IMR-90 (cell line): Measurements from ENCODE around the gene C2. TPM values are rescaled to one million over a fixed set of nuclear protein-coding genes. Genes with fewer than 3 reads are reported as not detected.

Source experiments
- ATAC-seq: fragments of 200-7000 bp; cut with Tn5 transposase; 2 replicates; pipeline ENCODE4 v1.9.1; 2020; ENCODE audit warnings: low read depth, mild to moderate bottlenecking, moderate library complexity
- BruUV-seq: library from RNA; stranded (reverse); fragments of 400-500 nt; replicated peaks from 2 replicates; lab custom pipeline; 2021; lab: Mats Ljungman, UMichigan
- CTCF ChIA-PET: fragments of 300-600 bp; formaldehyde crosslinking; extraction: SDS; loops from one replicate; lab custom pipeline; 2021; ENCODE audit warnings: antibody characterized with exemption; lab: Yijun Ruan, JAX
- POLR2A ChIA-PET: fragments of 300-600 bp; sonication (Branson Sonifier 250); formaldehyde crosslinking; loops from one replicate; lab custom pipeline; 2022; ENCODE audit warnings: antibody characterized with exemption; ENCODE audit not compliant: unreplicated experiment; lab: Charles Lee
- DNase-seq: peaks from one replicate; pipeline ENCODE4 v3.0.0; 2013
- H2AFZ ChIP-seq: replicated peaks from 2 replicates; pipeline ENCODE3; 2013; ENCODE audit warnings: low read length, mild to moderate bottlenecking; ENCODE audit not compliant: poor library complexity
- H2AK5ac ChIP-seq: 2 replicates; pipeline ENCODE4 v1.6.1; 2013; ENCODE audit warnings: low read depth, low read length, inconsistent platforms
- H2AK9ac ChIP-seq: replicated peaks from 2 replicates; pipeline ENCODE3; 2013; ENCODE audit warnings: mild to moderate bottlenecking, low read depth, low read length, moderate library complexity; ENCODE audit not compliant: poor library complexity
- H2BK120ac ChIP-seq: 2 replicates; pipeline ENCODE4 v1.6.1; 2013; ENCODE audit warnings: low read depth, low read length, inconsistent platforms
- H2BK15ac ChIP-seq: 3 replicates; pipeline ENCODE4 v1.6.1; 2013; ENCODE audit warnings: low read depth, low read length, inconsistent platforms
- H2BK20ac ChIP-seq: 2 replicates; pipeline ENCODE4 v1.6.1; 2013; ENCODE audit warnings: low read depth, mild to moderate bottlenecking, inconsistent platforms, low read length, moderate library complexity
- H2BK5ac ChIP-seq: 2 replicates; pipeline ENCODE4 v1.6.1; 2013; ENCODE audit warnings: mild to moderate bottlenecking, low read depth, low read length, inconsistent platforms; ENCODE audit not compliant: poor library complexity, severe bottlenecking
- H3K14ac ChIP-seq: replicated peaks from 2 replicates; pipeline ENCODE4 v1.6.1; 2013; ENCODE audit warnings: low read depth, low read length, inconsistent platforms
- H3K18ac ChIP-seq: 2 replicates; pipeline ENCODE4 v1.6.1; 2013; ENCODE audit warnings: low read depth, low read length, control low read depth
- H3K23ac ChIP-seq: 2 replicates; pipeline ENCODE4 v1.6.1; 2013; ENCODE audit warnings: low read depth, low read length, inconsistent platforms
- H3K27ac ChIP-seq: 2 replicates; pipeline ENCODE4 v1.5.1; 2013; ENCODE audit warnings: mild to moderate bottlenecking, control low read depth, low read length; ENCODE audit not compliant: insufficient read depth
- H3K27me3 ChIP-seq: 2 replicates; pipeline ENCODE4 v1.6.1; 2013; ENCODE audit warnings: low read length; ENCODE audit not compliant: control insufficient read depth, insufficient read depth
- H3K36me3 ChIP-seq: 2 replicates; pipeline ENCODE4 v1.6.1; 2013; ENCODE audit warnings: low read length, mixed read lengths; ENCODE audit not compliant: control insufficient read depth, insufficient read depth
- H3K4ac ChIP-seq: 2 replicates; pipeline ENCODE4 v1.6.1; 2013; ENCODE audit warnings: low read depth, low read length, inconsistent platforms
- H3K4me1 ChIP-seq: 2 replicates; pipeline ENCODE4 v1.6.1; 2013; ENCODE audit warnings: low read length, mixed read lengths; ENCODE audit not compliant: control insufficient read depth, insufficient read depth
- H3K4me2 ChIP-seq: 2 replicates; pipeline ENCODE4 v1.6.1; 2013; ENCODE audit warnings: low read depth, mild to moderate bottlenecking, control low read depth, low read length, moderate library complexity
- H3K4me3 ChIP-seq: 2 replicates; pipeline ENCODE4 v1.5.1; 2013; ENCODE audit warnings: low read depth, mild to moderate bottlenecking, control low read depth, low read length, moderate library complexity; ENCODE audit not compliant: insufficient read depth
- H3K56ac ChIP-seq: 2 replicates; pipeline ENCODE4 v1.6.1; 2013; ENCODE audit warnings: low read length, inconsistent platforms; ENCODE audit not compliant: insufficient read depth; ENCODE audit errors: extremely low read depth
- H3K79me1 ChIP-seq, 2 experiments: 2 replicates each; pipeline ENCODE4 v1.6.1; 2013; ENCODE audit warnings: low read length in 2 of 2, inconsistent platforms in 1 of 2, low read depth in 1 of 2
- H3K9ac ChIP-seq: 2 replicates; pipeline ENCODE4 v1.6.1; 2013; ENCODE audit warnings: low read depth, low read length, control low read depth
- H3K9me1 ChIP-seq: 2 replicates; pipeline ENCODE4 v1.6.1; 2013; ENCODE audit warnings: low read length, inconsistent platforms; ENCODE audit not compliant: insufficient read depth
- H3K9me3 ChIP-seq: 2 replicates; pipeline ENCODE4 v1.6.1; 2013; ENCODE audit warnings: low read length; ENCODE audit not compliant: control insufficient read depth, insufficient read depth
- H4K20me1 ChIP-seq: 2 replicates; pipeline ENCODE4 v1.6.1; 2013; ENCODE audit warnings: low read length, inconsistent platforms; ENCODE audit not compliant: insufficient read depth
- H4K5ac ChIP-seq: 2 replicates; pipeline ENCODE4 v1.6.1; 2013; ENCODE audit warnings: mild to moderate bottlenecking, low read depth, low read length, control low read depth
- H4K8ac ChIP-seq, 2 experiments: 2 replicates each; pipeline ENCODE4 v1.6.1; 2013; ENCODE audit warnings: low read depth in 2 of 2, low read length in 2 of 2, control low read depth in 1 of 2, inconsistent platforms in 1 of 2
- H4K91ac ChIP-seq: 2 replicates; pipeline ENCODE4 v1.6.1; 2013; ENCODE audit warnings: low read depth, low read length, inconsistent platforms; ENCODE audit not compliant: insufficient read depth
- FOS ChIP-seq: fragments of 150-350 bp; IDR thresholded peaks from 2 replicates; pipeline ENCODE4 v1.6.1; 2016; ENCODE audit warnings: low read depth, low read length
- WGBS, 2 experiments: methylation state at CpG; one replicate each; pipeline versions ENCODE4 v1.1.5 to v1.1.7; 2013; ENCODE audit warnings: missing lambda C conversion rate in 2 of 2; ENCODE audit not compliant: insufficient read length in 1 of 2; ENCODE audit errors: extremely low coverage in 2 of 2; 5-methylcytosine and 5-hydroxymethylcytosine counted together
- dilution Hi-C: fragments of 300-500 bp; cut with HindIII; formaldehyde crosslinking; loops from one replicate; pipeline ENCODE4 v1.14.3; 2018; ENCODE audit warnings: low sequenced_read_pairs; ENCODE audit not compliant: unreplicated experiment
- in situ Hi-C: fragments of 300-500 bp; cut with MboI; formaldehyde crosslinking; loops from 3 replicates; pipeline ENCODE4 v1.14.3; 2019; ENCODE audit warnings: low sequenced_read_pairs, inconsistent platforms, mixed read lengths
- intact Hi-C: fragments of 100-400 bp; cut with micrococcal nuclease; formaldehyde crosslinking; loops from 2 replicates; pipeline ENCODE4 v1.10.0; 2022
- polyA plus RNA-seq, 3 experiments: library from polyadenylated mRNA; depleted of rRNA; stranded (reverse); fragments of >200 nt; gene quantifications; 2 replicates each; pipeline ENCODE4 v1.2.3, GENCODE V29; 2012; ENCODE audit warnings: low replicate concordance in 1 of 3
- total RNA-seq: library from RNA; depleted of rRNA; stranded (reverse); fragments of >200 nt; gene quantifications from 2 replicates; pipeline ENCODE4 v1.2.3, GENCODE V29; 2012
- TF ChIP-seq, protein P1 (sequence below): fragments of 150-350 bp; IDR thresholded peaks from 2 replicates; pipeline ENCODE4 v1.6.1; 2016; ENCODE audit warnings: low read depth, mild to moderate bottlenecking, low read length, moderate library complexity, borderline replicate concordance

C2 gene
- total and polyA plus RNA-seq, 2 of the 4 experiments (the other 2 are of a cell fraction): 0.18 to 0.19 TPM

DNA sequence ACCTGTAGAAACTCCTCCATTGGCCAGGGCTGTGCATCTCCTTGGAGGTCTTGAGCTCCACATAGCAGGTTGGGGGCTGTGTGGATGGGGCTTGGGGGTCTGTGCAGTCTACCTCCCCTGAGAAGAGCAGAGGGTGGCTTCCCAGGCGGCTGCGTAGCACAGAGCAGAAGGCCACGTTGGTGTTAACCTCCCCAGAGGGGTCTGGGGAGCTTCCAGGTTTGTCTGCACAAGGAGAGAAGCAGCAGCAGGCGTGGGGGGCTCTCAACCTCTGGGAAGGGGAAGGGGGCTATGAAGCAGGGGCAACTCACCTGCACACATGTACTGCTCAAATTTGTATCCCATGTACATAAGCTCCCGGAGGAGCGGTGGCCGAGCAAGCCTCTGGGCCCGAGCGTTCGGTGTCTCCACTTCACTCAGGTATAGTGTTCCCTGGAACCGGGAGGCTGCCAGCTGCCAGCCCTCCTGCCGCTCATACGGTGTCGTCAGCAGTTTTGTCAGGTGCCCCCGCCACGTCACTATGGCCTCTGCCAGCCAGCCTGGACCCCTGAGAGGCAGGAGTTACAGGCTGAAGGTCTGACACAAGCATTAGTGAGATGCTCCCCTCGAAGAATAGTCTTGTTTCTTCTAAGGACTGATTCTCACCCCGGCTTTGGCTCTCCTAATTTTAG, 43.2 kb downstream of the C2 start:
- peaks cover 19 to 52% of the 10 kb centered on the region in 2 experiments for H3K79me1 ChIP-seq
- no peak for TF ChIP-seq FOS
- TF ChIP-seq, protein P1, sequence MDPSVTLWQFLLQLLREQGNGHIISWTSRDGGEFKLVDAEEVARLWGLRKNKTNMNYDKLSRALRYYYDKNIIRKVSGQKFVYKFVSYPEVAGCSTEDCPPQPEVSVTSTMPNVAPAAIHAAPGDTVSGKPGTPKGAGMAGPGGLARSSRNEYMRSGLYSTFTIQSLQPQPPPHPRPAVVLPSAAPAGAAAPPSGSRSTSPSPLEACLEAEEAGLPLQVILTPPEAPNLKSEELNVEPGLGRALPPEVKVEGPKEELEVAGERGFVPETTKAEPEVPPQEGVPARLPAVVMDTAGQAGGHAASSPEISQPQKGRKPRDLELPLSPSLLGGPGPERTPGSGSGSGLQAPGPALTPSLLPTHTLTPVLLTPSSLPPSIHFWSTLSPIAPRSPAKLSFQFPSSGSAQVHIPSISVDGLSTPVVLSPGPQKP: no peak
- peak overlapping the region; percentile 90 for H3K9ac ChIP-seq
- no peak overlapping the region for H2BK120ac ChIP-seq
- no peak overlapping the region for H2BK20ac ChIP-seq
- H3K4me3 ChIP-seq: peak overlapping the region; percentile 60
- ATAC-seq (no peak), DNase-seq (no peak)
- no peak overlapping the region for H2BK5ac ChIP-seq
- dilution Hi-C loops (no loop called here), intact Hi-C loops (no loop called here), in situ Hi-C loops (loop anchor here (10.0 kb wide), 2 partner anchors 144 to 204 kb away; partner anchors contain the start of genes AGPAT1 and RNF5)
- peak overlapping the region; percentile 98 to 99 for H4K8ac ChIP-seq
- H2BK15ac ChIP-seq: no peak overlapping the region
- H3K36me3 ChIP-seq: peaks cover 43% of the 10 kb centered on the region
- no peak overlapping the region for H2AFZ ChIP-seq
- no TSS peak for BruUV-seq
- no peak overlapping the region for H3K14ac ChIP-seq
- H4K91ac ChIP-seq: peak overlapping the region; percentile 97; the same call in 1 of the 2 replicates
- WGBS, 2 experiments: 97% methylated on average over 7 of the region's 18 CpGs; no CpG with 5 or more reads in 1 of the 2 experiments
- H4K5ac ChIP-seq: peak overlapping the region; percentile 67; the same call in 1 of the 2 replicates
- H3K27ac ChIP-seq: peak overlapping the region; percentile 93
- peak overlapping the region; percentile 61 for H3K4me2 ChIP-seq
- H3K4ac ChIP-seq: peak overlapping the region; percentile 93
- ChIA-PET POLR2A (interaction anchor here (1.8 kb wide), 1 partner anchor 12 kb away, joined by 10 read pairs; the partner anchor contains the start of genes NELFE and SKIC2), CTCF (no interaction called here)
- no peaks in the 10 kb centered on the region for H3K9me3 ChIP-seq
- H4K20me1 ChIP-seq: no peaks in the 10 kb centered on the region
- no peaks in the 10 kb centered on the region for H3K27me3 ChIP-seq
- no peak overlapping the region for H3K18ac ChIP-seq
- peaks cover 6% of the 10 kb centered on the region; the same call in 1 of the 2 replicates for H3K9me1 ChIP-seq
- H3K56ac ChIP-seq: no peak overlapping the region
- peaks cover 11% of the 10 kb centered on the region for H3K4me1 ChIP-seq
- peak overlapping the region; percentile 80; the same call in 1 of the 2 replicates for H3K23ac ChIP-seq
- peak overlapping the region; percentile 85 for H2AK9ac ChIP-seq
- peak overlapping the region; percentile 66; the same call in 1 of the 2 replicates for H2AK5ac ChIP-seq
